ENCODE data around the gene TELO2.
"Not testable (repeated sequence)": the region's sequence is repeated elsewhere in the genome, so short reads cannot be mapped to it uniquely, and the experiment has no call there.

Gene TELO2

DNA sequence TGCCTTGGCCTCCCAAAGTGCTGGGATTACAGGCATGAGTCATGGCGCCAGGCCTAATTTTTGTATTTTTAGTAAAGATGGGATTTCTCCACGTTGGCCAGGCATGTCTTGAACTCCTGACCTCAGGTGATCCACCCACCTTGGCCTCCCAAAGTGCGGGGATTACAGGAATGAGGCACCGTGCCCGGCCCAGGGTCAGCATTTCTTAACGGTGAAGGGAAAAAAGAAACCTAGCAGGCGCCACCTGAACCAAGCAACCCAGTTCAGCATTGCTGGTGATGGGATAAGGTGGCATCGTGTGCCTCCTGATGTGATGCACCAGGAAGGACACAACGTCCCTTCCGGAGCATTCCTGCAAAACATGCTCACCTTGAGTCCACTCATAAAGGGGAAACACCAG, 16.1 kb upstream of the TELO2 start:
- H3K27me3 ChIP-seq (ENCODE audit: insufficient read depth, low read length), result peaks cover 4% of the 10 kb centered on the region; the same call in 1 of the 2 replicates
- H3K4me3 ChIP-seq (ENCODE audit: low read depth, low read length, poor library complexity, severe bottlenecking), result no peak overlapping the region
- H4K20me1 ChIP-seq (ENCODE audit: insufficient read depth, low read length), result no peaks in the 10 kb centered on the region
- 0 out of 2 replicates have a peak, but pooled peaks cover 5% of the 10 kb centered on the region for H3K79me2 ChIP-seq (ENCODE audit: insufficient read depth, low read length)
- no peaks in the 10 kb centered on the region for H3K9me2 ChIP-seq (ENCODE audit: low read depth, low read length)
- H3K4me1 ChIP-seq (ENCODE audit: insufficient read depth, low read length, severe bottlenecking), result peaks cover 27% of the 10 kb centered on the region
- no peak overlapping the region for H3K9ac ChIP-seq (ENCODE audit: low read length)
- H3F3A ChIP-seq (ENCODE audit: insufficient read depth, low read length), result no peaks in the 10 kb centered on the region
- H2AFZ ChIP-seq (ENCODE audit: low read length), result no peak overlapping the region
- H3K36me3 ChIP-seq (ENCODE audit: insufficient read depth, low read length), result no peaks in the 10 kb centered on the region; the same call in 1 of the 2 replicates
- H3K4me2 ChIP-seq (ENCODE audit: low read length), result no peak overlapping the region
- H3K9me3 ChIP-seq (ENCODE audit: low read length), result no peaks in the 10 kb centered on the region
- no peak overlapping the region for H3K27ac ChIP-seq (ENCODE audit: low read depth, low read length, poor library complexity, severe bottlenecking)
- TF ChIP-seq, protein P1, sequence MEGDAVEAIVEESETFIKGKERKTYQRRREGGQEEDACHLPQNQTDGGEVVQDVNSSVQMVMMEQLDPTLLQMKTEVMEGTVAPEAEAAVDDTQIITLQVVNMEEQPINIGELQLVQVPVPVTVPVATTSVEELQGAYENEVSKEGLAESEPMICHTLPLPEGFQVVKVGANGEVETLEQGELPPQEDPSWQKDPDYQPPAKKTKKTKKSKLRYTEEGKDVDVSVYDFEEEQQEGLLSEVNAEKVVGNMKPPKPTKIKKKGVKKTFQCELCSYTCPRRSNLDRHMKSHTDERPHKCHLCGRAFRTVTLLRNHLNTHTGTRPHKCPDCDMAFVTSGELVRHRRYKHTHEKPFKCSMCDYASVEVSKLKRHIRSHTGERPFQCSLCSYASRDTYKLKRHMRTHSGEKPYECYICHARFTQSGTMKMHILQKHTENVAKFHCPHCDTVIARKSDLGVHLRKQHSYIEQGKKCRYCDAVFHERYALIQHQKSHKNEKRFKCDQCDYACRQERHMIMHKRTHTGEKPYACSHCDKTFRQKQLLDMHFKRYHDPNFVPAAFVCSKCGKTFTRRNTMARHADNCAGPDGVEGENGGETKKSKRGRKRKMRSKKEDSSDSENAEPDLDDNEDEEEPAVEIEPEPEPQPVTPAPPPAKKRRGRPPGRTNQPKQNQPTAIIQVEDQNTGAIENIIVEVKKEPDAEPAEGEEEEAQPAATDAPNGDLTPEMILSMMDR (IDR thresholded peaks at IDR 0.05; ENCODE audit: low read length), result no peak
- no peak for TF ChIP-seq EZH2 (IDR thresholded peaks at IDR 0.05; ENCODE audit: borderline replicate concordance, low read length)

DNA sequence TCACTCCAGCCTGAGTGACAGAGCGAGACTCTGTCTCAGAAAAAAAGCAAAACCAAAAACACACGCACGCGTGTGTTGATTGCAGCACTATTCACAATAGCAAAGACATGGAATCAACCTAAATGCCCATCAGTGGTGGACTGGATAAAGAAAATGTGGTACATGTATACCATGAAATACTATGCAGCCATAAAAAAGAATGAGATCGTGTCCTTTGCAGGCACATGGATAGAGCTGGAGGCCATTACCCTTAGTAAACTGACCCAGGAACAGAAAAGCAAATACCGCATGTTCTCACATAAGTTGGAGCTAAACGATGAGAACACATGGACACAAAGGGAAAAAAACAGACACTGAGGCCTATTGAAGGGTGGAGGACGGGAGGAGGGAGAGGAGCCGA, 14.2 kb upstream of the TELO2 start:
- not testable (repeated sequence) for H3K4me2 ChIP-seq (ENCODE audit: low read length); H3K27ac ChIP-seq (ENCODE audit: low read depth, low read length, poor library complexity, severe bottlenecking); H3K9ac ChIP-seq (ENCODE audit: low read length); H3K27me3 ChIP-seq (ENCODE audit: insufficient read depth, low read length); H3K9me2 ChIP-seq (ENCODE audit: low read depth, low read length); H3F3A ChIP-seq (ENCODE audit: insufficient read depth, low read length); H2AFZ ChIP-seq (ENCODE audit: low read length); H3K79me2 ChIP-seq (ENCODE audit: insufficient read depth, low read length); H3K4me3 ChIP-seq (ENCODE audit: low read depth, low read length, poor library complexity, severe bottlenecking); H3K9me3 ChIP-seq (ENCODE audit: low read length); H4K20me1 ChIP-seq (ENCODE audit: insufficient read depth, low read length); H3K36me3 ChIP-seq (ENCODE audit: insufficient read depth, low read length)
- peaks cover 14% of the 10 kb centered on the region for H3K4me1 ChIP-seq (ENCODE audit: insufficient read depth, low read length, severe bottlenecking)

DNA sequence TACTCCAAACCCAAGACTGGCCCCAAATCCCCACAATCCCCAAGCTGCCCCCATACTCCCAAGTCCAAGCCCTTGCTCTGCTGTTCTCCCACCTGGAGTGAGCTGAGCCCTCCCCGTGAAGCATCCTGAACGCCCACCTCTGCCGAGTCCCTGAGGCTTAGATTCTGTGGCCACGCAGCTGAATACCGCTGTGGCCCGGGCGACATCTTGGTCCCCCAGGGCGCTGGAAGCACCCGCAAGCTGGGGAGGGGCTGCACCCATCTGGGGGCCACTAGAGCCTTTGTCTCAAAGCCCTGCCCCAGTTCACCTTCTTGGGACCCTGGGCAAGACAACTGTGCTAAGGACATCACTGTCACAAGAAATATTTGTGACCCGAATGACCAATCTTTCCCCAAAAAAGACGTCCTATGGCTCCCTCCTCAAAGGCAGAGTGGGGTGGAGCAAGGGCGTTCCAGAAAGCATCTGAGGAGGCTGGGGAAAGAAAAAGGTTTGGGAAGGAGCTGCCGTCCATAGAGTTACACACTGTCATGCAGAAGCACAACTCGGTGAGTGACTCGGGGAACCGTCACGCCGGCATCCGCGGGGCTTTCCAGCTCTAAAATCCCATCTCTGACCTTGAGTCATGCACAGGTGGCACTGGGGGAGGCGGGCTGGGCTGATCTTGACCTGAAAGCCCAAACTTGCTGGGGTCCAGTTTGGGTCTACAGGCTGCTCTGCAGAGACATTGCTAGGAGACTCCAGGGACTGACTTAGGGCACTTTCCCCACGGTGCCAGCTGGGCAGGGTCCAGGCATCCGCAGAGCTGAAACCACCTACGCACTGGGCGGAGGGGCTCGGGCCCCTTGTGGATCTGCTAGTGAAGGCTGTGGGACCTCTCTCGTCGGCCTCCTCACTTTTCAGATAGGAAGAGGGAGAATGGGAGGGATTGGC, 11.0 kb upstream of the TELO2 start:
- Histone ChIP-seq H3K9me3 (ENCODE audit: low read length) (no peaks in the 10 kb centered on the region), H3K36me3 (ENCODE audit: insufficient read depth, low read length) (no peaks in the 10 kb centered on the region), H3K27me3 (ENCODE audit: insufficient read depth, low read length) (peaks cover 15% of the 10 kb centered on the region; the same call in 1 of the 2 replicates), H3K4me1 (ENCODE audit: insufficient read depth, low read length, severe bottlenecking) (no peaks in the 10 kb centered on the region), H2AFZ (ENCODE audit: low read length) (no peak overlapping the region), H3K9me2 (ENCODE audit: low read depth, low read length) (no peaks in the 10 kb centered on the region), H3K4me3 (ENCODE audit: low read depth, low read length, poor library complexity, severe bottlenecking) (no peak overlapping the region), H3K9ac (ENCODE audit: low read length) (no peak overlapping the region), H3K79me2 (ENCODE audit: insufficient read depth, low read length) (no peaks in the 10 kb centered on the region), H3F3A (ENCODE audit: insufficient read depth, low read length) (no peaks in the 10 kb centered on the region), H3K4me2 (ENCODE audit: low read length) (no peak overlapping the region), H4K20me1 (ENCODE audit: insufficient read depth, low read length) (no peaks in the 10 kb centered on the region), H3K27ac (ENCODE audit: low read depth, low read length, poor library complexity, severe bottlenecking) (no peak overlapping the region)
- TF ChIP-seq EZH2 (IDR thresholded peaks at IDR 0.05; ENCODE audit: borderline replicate concordance, low read length), result no peak
- TF ChIP-seq, protein P1 (IDR thresholded peaks at IDR 0.05; ENCODE audit: low read length), result no peak
